DND-41 (cell line): ENCODE data around the gene NDUFA7.

Experiments used
- ATAC-seq: fragments of 200-7000 bp; cut with Tn5 transposase; 3 replicates; pipeline ENCODE4 v1.9.1; 2021; ENCODE audit warnings: low read depth; ENCODE audit not compliant: insufficient read depth
- DNase-seq: peaks from one replicate; pipeline ENCODE4 v3.0.0-alpha.2; 2020
- H2AFZ ChIP-seq: 2 replicates; pipeline ENCODE4 v1.6.0; 2012; ENCODE audit warnings: low read depth, low read length
- H3K27ac ChIP-seq: 2 replicates; pipeline ENCODE4 v1.5.1; 2012; ENCODE audit warnings: low read length, inconsistent platforms
- H3K27me3 ChIP-seq: fragments of 200-600 bp; sonication (generic); 2 replicates; pipeline ENCODE4 v1.6.0; 2012; ENCODE audit warnings: low read length, mild to moderate bottlenecking, inconsistent platforms; ENCODE audit not compliant: insufficient read depth, poor library complexity
- H3K36me3 ChIP-seq: 2 replicates; pipeline ENCODE4 v1.5.1; 2012; ENCODE audit warnings: low read length, inconsistent platforms; ENCODE audit not compliant: insufficient read depth
- H3K4me1 ChIP-seq: 2 replicates; pipeline ENCODE4 v1.5.1; 2012; ENCODE audit warnings: mild to moderate bottlenecking, low read length; ENCODE audit not compliant: insufficient read depth
- H3K4me2 ChIP-seq: 2 replicates; pipeline ENCODE4 v1.6.0; 2012; ENCODE audit warnings: mild to moderate bottlenecking, moderate library complexity, low read length, inconsistent platforms; ENCODE audit not compliant: insufficient read depth
- H3K4me3 ChIP-seq, 2 experiments: fragments of 200-600 bp in 1 of 2; shearing (Covaris generic) in 1 of 2; 2 replicates each; pipeline ENCODE4 v1.5.1; 2012 to 2016; ENCODE audit warnings: inconsistent platforms in 2 of 2, low read length in 2 of 2, mild to moderate bottlenecking in 2 of 2, low read depth in 1 of 2, moderate library complexity in 1 of 2
- H3K79me2 ChIP-seq: 2 replicates; pipeline ENCODE4 v1.6.0; 2012; ENCODE audit warnings: low read length, inconsistent platforms; ENCODE audit not compliant: insufficient read depth
- H3K9ac ChIP-seq: 2 replicates; pipeline ENCODE4 v1.6.0; 2012; ENCODE audit warnings: low read depth, mild to moderate bottlenecking, inconsistent platforms, low read length, moderate library complexity
- H3K9me3 ChIP-seq: 2 replicates; pipeline ENCODE4 v1.5.1; 2012; ENCODE audit warnings: low read length, moderate library complexity, mild to moderate bottlenecking, inconsistent platforms; ENCODE audit not compliant: insufficient read depth, severe bottlenecking
- H4K20me1 ChIP-seq: 2 replicates; pipeline ENCODE4 v1.6.0; 2012; ENCODE audit warnings: low read length; ENCODE audit not compliant: insufficient read depth
- EZH2 ChIP-seq: IDR thresholded peaks from 3 replicates; pipeline ENCODE4 v1.6.1; 2012; ENCODE audit warnings: borderline replicate concordance, low read depth, mild to moderate bottlenecking, moderate library complexity, low read length, inconsistent platforms; ENCODE audit not compliant: severe bottlenecking
- TF ChIP-seq, protein P1 (sequence below): IDR thresholded peaks from 2 replicates; pipeline ENCODE4 v1.5.1; 2012; ENCODE audit warnings: borderline replicate concordance, low read length, moderate library complexity, mild to moderate bottlenecking; ENCODE audit not compliant: poor library complexity, severe bottlenecking; ENCODE audit errors: extremely low read depth

NDUFA7 gene

DNA sequence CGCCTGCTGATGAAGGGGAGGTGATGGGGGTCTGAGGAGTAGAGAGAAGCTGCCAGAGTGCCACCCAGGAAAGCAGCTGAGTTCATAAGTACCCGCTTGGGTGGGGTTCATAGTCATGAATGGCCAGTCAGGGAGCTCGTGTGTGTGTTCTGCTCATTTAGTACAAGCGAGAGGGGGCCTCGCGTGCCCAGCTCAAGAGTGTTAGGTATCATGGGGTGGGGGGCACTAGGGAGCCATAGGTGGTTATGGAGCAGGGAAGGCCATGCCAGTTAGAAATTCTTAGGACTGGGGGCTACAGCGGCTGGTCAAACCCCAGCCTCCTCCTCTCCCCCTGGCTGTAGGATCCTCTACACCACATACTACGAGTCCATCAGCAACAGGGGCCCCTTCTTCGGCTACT lies 59.8 kb downstream of the NDUFA7 start:
- H2AFZ ChIP-seq, result no peak overlapping the region
- no peak for ATAC-seq
- no peak overlapping the region for H3K4me2 ChIP-seq
- H3K27me3 ChIP-seq, result no peaks in the 10 kb centered on the region
- no peak overlapping the region for H3K27ac ChIP-seq
- TF ChIP-seq EZH2, result no peak
- TF ChIP-seq, protein P1, sequence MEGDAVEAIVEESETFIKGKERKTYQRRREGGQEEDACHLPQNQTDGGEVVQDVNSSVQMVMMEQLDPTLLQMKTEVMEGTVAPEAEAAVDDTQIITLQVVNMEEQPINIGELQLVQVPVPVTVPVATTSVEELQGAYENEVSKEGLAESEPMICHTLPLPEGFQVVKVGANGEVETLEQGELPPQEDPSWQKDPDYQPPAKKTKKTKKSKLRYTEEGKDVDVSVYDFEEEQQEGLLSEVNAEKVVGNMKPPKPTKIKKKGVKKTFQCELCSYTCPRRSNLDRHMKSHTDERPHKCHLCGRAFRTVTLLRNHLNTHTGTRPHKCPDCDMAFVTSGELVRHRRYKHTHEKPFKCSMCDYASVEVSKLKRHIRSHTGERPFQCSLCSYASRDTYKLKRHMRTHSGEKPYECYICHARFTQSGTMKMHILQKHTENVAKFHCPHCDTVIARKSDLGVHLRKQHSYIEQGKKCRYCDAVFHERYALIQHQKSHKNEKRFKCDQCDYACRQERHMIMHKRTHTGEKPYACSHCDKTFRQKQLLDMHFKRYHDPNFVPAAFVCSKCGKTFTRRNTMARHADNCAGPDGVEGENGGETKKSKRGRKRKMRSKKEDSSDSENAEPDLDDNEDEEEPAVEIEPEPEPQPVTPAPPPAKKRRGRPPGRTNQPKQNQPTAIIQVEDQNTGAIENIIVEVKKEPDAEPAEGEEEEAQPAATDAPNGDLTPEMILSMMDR, result no peak
- DNase-seq, result no peak
- no peaks in the 10 kb centered on the region for H3K79me2 ChIP-seq
- no peaks in the 10 kb centered on the region for H4K20me1 ChIP-seq
- no peaks in the 10 kb centered on the region for H3K9me3 ChIP-seq
- no peak overlapping the region for H3K4me3 ChIP-seq
- H3K36me3 ChIP-seq, result no peaks in the 10 kb centered on the region
- no peak overlapping the region for H3K9ac ChIP-seq
- H3K4me1 ChIP-seq, result no peaks in the 10 kb centered on the region
